Measurements from ENCODE around the gene STK32B.

STK32B gene

GRCh38 chr4:5144384-5144783 is 93.1 kb downstream of the STK32B start:
- TF ChIP-seq CTCF (IDR thresholded peaks at IDR 0.05; ENCODE audit: control extremely low read depth, extremely low read depth, low read depth, missing control alignments): no peak
- no peak for DNase-seq (ENCODE audit: extremely low spot score)
- ChIA-PET POLR2A (no interaction called here), CTCF (interaction anchor here (0.9 kb wide), 1 partner anchor 8 kb away, joined by 3 read pairs; no protein-coding TSS in a partner anchor)

GRCh38 chr4:5146248-5146647 is 95.0 kb downstream of the STK32B start:
- ChIA-PET POLR2A (no interaction called here), CTCF (no interaction called here)
- DNase-seq (ENCODE audit: extremely low spot score): no peak
- no peak for TF ChIP-seq CTCF (IDR thresholded peaks at IDR 0.05; ENCODE audit: control extremely low read depth, extremely low read depth, low read depth, missing control alignments)

GRCh38 chr4:5152521-5152920 is 101.2 kb downstream of the STK32B start:
- ChIA-PET CTCF (interaction anchor here (1.0 kb wide), 1 partner anchor 9 kb away, joined by 3 read pairs; no protein-coding TSS in a partner anchor), POLR2A (no interaction called here)
- TF ChIP-seq CTCF (IDR thresholded peaks at IDR 0.05; ENCODE audit: control extremely low read depth, extremely low read depth, low read depth, missing control alignments): no peak
- DNase-seq (ENCODE audit: extremely low spot score): no peak

GRCh38 chr4:5156682-5157081 is 105.4 kb downstream of the STK32B start:
- ChIA-PET CTCF (no interaction called here), POLR2A (no interaction called here)
- DNase-seq (ENCODE audit: extremely low spot score): no peak
- TF ChIP-seq CTCF (IDR thresholded peaks at IDR 0.05; ENCODE audit: control extremely low read depth, extremely low read depth, low read depth, missing control alignments): no peak

- TF ChIP-seq CTCF (IDR thresholded peaks at IDR 0.05; ENCODE audit: control extremely low read depth, extremely low read depth, low read depth, missing control alignments): no peak
- ChIA-PET CTCF (no interaction called here), POLR2A (no interaction called here)
- no peak for DNase-seq (ENCODE audit: extremely low spot score)
These were observed 106.8 kb downstream of the STK32B start for GRCh38 chr4:5157791-5158770.

- no peak for TF ChIP-seq CTCF (IDR thresholded peaks at IDR 0.05; ENCODE audit: control extremely low read depth, extremely low read depth, low read depth, missing control alignments)
- ChIA-PET CTCF (no interaction called here), POLR2A (no interaction called here)
- no peak for DNase-seq (ENCODE audit: extremely low spot score)
These were observed 107.5 kb downstream of the STK32B start for GRCh38 chr4:5158825-5159224.

All from GM10248 (cell line).